HG03520 (cell line): ENCODE results near the gene TSPAN33.
"Not testable (repeated sequence)": the region's sequence is repeated elsewhere in the genome, so short reads cannot be mapped to it uniquely, and the experiment has no call there.

Experiments
- ATAC-seq: cut with Tn5 transposase; IDR thresholded peaks from one replicate; pipeline ENCODE4 v1.9.1; 2021; ENCODE audit warnings: mild to moderate bottlenecking, moderate library complexity; ENCODE audit not compliant: unreplicated experiment

Gene TSPAN33

DNA sequence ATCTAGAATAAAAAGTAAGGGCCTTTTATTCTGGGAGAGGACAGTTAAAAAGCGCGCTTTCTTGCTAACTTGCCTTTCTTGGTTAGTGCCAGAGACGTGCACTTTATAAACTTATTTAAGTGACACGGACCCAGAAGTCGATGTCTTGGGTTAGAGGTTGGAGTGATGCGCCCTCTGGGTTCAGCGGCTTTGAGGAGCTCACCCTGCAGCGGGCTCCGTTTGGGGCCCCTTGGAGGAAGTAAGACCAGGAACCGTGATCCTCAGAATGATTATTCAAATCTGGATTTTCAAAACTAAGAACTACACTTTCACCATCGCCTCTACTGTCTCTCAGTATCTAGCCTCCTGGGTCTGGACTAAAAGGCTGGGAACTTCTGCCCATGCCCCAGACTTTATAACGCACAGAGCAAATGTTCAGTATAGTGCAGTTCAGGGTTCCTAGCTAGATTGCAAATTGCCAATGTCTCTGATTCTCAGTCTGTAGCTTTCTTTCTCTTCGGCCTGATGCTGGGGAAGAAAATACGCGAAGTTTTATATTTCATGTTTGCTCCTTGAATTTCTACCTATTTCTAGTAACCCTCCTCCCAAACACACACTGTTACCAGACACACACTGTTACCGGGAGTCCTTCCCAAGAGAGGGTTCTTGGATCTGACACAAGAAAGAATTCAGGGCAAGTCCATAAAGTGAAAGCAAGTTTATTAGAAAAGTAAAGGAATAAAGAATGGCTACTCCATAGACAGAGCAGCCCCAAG is 25.4 kb downstream of the TSPAN33 start:
- no peak for ATAC-seq

- ATAC-seq = no peak
These were observed 26.0 kb downstream of the TSPAN33 start for GRCh38 chr7:129170441-129171021.

DNA sequence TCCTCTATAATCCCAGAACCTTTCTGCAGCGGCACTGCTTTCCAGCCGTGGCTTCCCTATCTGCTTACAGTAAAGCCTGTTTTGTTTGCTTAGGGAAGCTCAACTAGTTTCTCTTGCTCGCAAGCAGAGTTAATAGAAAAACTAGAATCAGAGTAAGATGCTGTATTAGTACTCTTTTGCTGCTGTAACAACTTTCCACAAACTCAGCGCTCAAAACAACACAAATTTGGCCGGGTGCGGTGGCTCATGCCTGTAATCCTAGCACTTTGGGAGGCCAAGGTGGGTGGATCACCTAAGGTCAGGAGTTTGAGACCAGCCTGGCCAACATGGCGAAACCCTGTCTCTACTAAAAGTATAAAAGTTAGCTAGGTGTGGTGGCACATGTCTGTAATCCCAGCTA is 29.4 kb downstream of the TSPAN33 start:
- ATAC-seq = not testable (repeated sequence)

DNA sequence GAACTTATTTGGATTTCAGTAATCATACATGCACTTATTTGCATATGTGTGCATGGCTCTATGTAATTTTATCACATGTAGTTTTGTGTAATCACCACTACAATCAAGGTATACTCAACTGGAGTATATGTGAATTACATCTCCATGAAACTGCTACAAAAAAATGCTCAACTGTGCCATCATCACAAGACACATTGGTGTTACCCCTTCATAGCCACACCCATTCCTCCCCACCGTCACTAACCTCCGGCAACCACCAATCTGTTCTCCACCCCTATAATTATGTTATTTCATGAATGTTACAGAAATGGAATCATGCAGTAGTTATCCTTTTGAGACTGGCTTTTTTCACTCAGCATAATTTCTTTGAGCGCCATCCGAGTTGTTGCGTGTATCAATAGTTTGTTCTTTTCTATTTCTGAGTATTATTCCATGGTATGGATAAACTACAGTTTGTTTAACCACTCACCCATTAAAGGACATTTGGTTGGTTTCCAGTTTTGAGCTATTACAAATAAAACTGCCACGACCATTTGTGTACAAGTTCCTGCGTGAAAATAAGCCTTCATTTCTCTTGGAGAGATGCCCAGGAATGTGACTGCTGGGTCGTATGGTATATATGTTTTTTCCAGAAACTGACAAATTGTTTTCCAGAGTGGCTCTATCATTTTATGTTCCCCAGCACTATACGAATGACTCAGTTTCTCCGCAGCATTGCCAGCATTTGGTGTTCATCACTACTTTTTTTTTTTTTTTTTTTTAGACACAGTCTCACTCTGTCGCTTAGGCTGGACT is 32.6 kb downstream of the TSPAN33 start:
- no peak for ATAC-seq

- ATAC-seq = no peak
These were observed 40.6 kb downstream of the TSPAN33 start for GRCh38 chr7:129184981-129185670.

GRCh38 chr7:129186749-129187260 is 42.3 kb downstream of the TSPAN33 start:
- ATAC-seq = no peak

DNA sequence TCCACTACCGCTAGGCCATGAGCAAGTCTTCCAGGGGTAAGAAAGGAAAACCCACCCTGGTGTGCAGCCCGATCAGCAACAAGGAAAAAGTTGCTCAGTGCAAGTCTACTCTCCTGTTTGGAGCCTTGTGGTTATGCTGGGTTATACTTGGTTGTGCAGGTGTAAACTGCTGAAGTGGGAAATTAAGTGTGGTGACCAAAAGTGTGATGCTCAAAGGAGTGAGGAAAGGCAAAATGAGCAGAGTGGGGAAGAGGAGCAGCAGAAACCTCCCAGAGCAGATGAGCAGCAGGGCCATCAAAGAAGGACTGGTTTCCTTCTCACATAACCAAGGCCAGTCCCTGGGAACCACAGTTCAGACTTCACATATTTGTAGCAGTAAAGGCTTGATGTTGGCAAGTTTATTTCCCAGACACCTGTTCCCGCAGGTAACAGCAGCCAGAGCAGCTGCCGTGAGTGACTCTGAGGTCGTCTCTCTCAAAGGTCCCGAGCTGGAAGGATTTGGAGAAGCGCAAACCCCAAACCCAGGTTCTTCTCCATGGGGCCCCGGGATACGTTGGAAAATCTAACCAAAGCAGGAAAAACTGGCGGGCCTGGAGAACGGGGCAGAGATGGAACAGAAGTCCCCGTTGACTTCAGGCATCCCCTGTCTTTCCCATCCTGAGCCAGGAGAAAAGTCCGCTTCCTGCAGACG is 43.3 kb downstream of the TSPAN33 start:
- ATAC-seq = no peak

DNA sequence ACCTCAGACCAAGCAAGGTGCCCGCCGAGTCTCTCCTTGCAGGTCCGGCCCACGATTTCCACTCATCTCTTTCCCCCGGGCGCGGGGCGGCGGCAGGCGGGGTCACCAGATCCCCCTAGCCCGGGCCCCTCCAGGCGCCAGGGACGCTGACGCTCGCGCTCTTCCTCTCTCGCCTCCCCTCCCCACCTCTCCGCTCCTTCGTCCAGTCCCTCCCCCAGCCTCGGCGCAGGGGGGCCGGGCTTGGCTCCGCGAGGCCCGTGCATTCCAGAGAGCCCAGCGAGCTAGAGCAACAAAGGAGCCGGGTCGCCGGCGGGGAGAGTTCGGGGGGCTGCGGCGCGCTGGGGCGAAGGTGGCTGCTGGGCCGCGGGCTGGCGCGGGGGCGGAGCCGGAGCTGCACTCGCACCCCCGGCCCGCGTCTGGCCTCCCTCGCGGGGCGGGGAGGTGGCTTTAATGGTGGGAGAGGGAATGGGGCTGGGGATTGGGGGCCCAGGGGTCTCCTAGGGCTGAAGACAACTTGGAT is 43.9 kb downstream of the TSPAN33 start, which contains the start of gene SMO:
TSS of gene SMO (plus strand) at position 262 of the 520 bp plus-strand sequence. CDS start 519 bp downstream, outside the sequence.
- no peak for ATAC-seq

GRCh38 chr7:129188892-129189660 is 44.6 kb downstream of the TSPAN33 start:
- ATAC-seq = no peak

DNA sequence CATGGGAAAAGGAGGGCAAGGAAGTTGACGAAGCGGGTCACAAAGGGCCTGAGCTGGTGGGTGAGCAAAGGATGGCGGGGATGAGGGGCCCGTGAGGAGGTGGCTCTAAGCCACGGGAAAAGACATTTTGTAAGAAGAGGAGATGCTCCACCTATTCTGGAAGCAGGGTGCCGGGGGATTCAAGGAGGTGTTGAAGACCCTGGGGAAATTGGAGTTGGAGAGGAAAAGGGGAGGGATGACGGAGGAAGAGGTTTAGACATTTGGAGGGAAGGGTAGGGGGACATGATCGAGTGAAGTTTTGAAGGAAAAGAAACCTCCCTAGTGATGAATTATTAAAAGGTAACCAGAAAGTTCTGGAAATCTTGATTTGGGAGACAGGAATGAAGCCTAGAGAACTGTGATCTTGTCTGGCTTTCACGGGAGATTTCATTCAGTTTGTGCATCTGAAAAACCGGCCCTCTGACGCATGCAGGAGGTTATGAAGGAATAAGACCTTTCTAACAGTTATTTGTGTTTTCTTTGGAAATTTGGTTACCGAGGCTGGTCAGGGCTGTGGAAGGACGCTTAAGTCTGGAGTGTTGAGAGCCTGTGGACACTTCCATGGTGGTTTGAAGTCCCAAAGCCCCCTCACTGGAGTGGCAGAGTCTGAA is 45.3 kb downstream of the TSPAN33 start:
- ATAC-seq = no peak

GRCh38 chr7:129191272-129191671 is 46.8 kb downstream of the TSPAN33 start:
- ATAC-seq = no peak

- no peak for ATAC-seq
These were observed 49.4 kb downstream of the TSPAN33 start for GRCh38 chr7:129193892-129194291.

GRCh38 chr7:129197771-129198170 is 53.3 kb downstream of the TSPAN33 start:
- no peak for ATAC-seq

GRCh38 chr7:129199406-129199805 is 54.9 kb downstream of the TSPAN33 start:
- ATAC-seq = no peak

GRCh38 chr7:129202058-129202777 is 57.7 kb downstream of the TSPAN33 start:
- no peak for ATAC-seq

GRCh38 chr7:129203050-129203741 is 58.7 kb downstream of the TSPAN33 start:
- ATAC-seq = no peak

DNA sequence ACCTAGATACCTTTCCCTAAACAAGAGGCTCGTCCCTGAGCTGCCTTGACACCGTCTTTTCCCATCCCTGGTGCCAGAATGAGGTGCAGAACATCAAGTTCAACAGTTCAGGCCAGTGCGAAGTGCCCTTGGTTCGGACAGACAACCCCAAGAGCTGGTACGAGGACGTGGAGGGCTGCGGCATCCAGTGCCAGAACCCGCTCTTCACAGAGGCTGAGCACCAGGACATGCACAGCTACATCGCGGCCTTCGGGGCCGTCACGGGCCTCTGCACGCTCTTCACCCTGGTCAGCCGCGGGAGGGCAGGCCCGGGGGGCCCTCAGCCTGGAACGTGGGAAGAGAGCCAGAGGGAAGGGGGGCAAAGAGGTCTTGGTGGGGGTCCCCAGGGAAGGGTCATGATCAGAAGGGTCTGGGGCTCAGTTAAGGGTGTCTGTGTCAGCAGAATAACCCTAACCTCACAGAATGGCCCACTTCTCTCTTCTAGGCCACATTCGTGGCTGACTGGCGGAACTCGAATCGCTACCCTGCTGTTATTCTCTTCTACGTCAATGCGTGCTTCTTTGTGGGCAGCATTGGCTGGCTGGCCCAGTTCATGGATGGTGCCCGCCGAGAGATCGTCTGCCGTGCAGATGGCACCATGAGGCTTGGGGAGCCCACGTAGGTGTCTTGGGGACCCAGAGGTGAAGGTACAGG is 60.8 kb downstream of the TSPAN33 start:
- ATAC-seq = no peak
